ENCODE results near the gene RFESD. TPM values are rescaled to one million over a fixed set of nuclear protein-coding genes. Genes with fewer than 3 reads are reported as not detected.

Gene RFESD
- total RNA-seq, 4 donors from 2014 or later: 0.89 to 2.6 (median 1.8) TPM

GRCh38 chr5:95655575-95655974 is 9.0 kb downstream of the RFESD start:
- Histone ChIP-seq H3K9me3 (no peaks in the 10 kb centered on the region), H3K27ac (no peak overlapping the region), H3K27me3 (no peaks in the 10 kb centered on the region), H3K4me3 (no peak overlapping the region), H3K36me3 (peaks cover 0 to 16% of the 10 kb centered on the region in 2 donors), H3K4me1 (no peaks in the 10 kb centered on the region)
- TF ChIP-seq EP300 (IDR thresholded peaks at IDR 0.05) (no peak), POLR2A (IDR thresholded peaks at IDR 0.05) (no peak), CTCF (IDR thresholded peaks at IDR 0.05) (no peak), POLR2AphosphoS5 (IDR thresholded peaks at IDR 0.05) (no peak)
- ATAC-seq: no peak
- 54 to 86% methylated on average over 1 of the region's 1 CpG for WGBS, 2 donors (ENCODE audit: low coverage in 1 of 2)

- peaks cover 0 to 13% (median 0%) of the 10 kb centered on the region in 3 donors for H3K4me1 ChIP-seq
- TF ChIP-seq POLR2AphosphoS5 (IDR thresholded peaks at IDR 0.05) (no peak), CTCF (IDR thresholded peaks at IDR 0.05) (no peak), POLR2A (IDR thresholded peaks at IDR 0.05) (no peak), EP300 (IDR thresholded peaks at IDR 0.05) (no peak)
- no peak overlapping the region for H3K4me3 ChIP-seq
- 91 to 95% methylated on average over 2 of the region's 2 CpGs for WGBS, 2 donors (ENCODE audit: low coverage in 1 of 2)
- H3K36me3 ChIP-seq: peaks cover 0 to 5% of the 10 kb centered on the region in 2 donors
- H3K27ac ChIP-seq: no peak overlapping the region
- H3K27me3 ChIP-seq: no peaks in the 10 kb centered on the region
- no peak for ATAC-seq
- H3K9me3 ChIP-seq: no peaks in the 10 kb centered on the region
These were observed 13.5 kb downstream of the RFESD start for GRCh38 chr5:95660060-95660459.

GRCh38 chr5:95662946-95663345 is 16.4 kb downstream of the RFESD start:
- no peaks in the 10 kb centered on the region for H3K36me3 ChIP-seq
- no peak overlapping the region for H3K27ac ChIP-seq
- no peaks in the 10 kb centered on the region for H3K27me3 ChIP-seq
- no peak for ATAC-seq
- peaks cover 0 to 14% (median 0%) of the 10 kb centered on the region in 3 donors for H3K4me1 ChIP-seq
- TF ChIP-seq POLR2A (IDR thresholded peaks at IDR 0.05) (no peak), POLR2AphosphoS5 (IDR thresholded peaks at IDR 0.05) (no peak), CTCF (IDR thresholded peaks at IDR 0.05) (no peak), EP300 (IDR thresholded peaks at IDR 0.05) (no peak)
- H3K4me3 ChIP-seq: no peak overlapping the region
- H3K9me3 ChIP-seq: no peaks in the 10 kb centered on the region

- no peak overlapping the region for H3K4me3 ChIP-seq
- no peaks in the 10 kb centered on the region for H3K27me3 ChIP-seq
- H3K27ac ChIP-seq: peak overlapping the region in 3 of 4 donors; percentile 1 to 35 (median 30)
- ATAC-seq: peak; percentile 48
- TF ChIP-seq POLR2A (IDR thresholded peaks at IDR 0.05) (no peak), EP300 (IDR thresholded peaks at IDR 0.05) (no peak), CTCF (IDR thresholded peaks at IDR 0.05) (peak; percentile 71 to 88 (median 78)), POLR2AphosphoS5 (IDR thresholded peaks at IDR 0.05) (peak; percentile 28)
- 0 to 7% methylated on average over 3 of the region's 3 CpGs for WGBS, 2 donors (ENCODE audit: low coverage in 1 of 2)
- H3K9me3 ChIP-seq: no peaks in the 10 kb centered on the region
- no peaks in the 10 kb centered on the region for H3K36me3 ChIP-seq
- peaks cover 2 to 24% (median 3%) of the 10 kb centered on the region in 3 donors for H3K4me1 ChIP-seq
These were observed 17.7 kb downstream of the RFESD start for GRCh38 chr5:95664204-95664786.

GRCh38 chr5:95667061-95667618 is 20.6 kb downstream of the RFESD start:
- Histone ChIP-seq H3K27me3 (no peaks in the 10 kb centered on the region), H3K4me1 (peaks cover 3 to 38% (median 13%) of the 10 kb centered on the region in 3 donors), H3K4me3 (no peak overlapping the region), H3K36me3 (no peaks in the 10 kb centered on the region), H3K27ac (no peak overlapping the region), H3K9me3 (no peaks in the 10 kb centered on the region)
- TF ChIP-seq EP300 (IDR thresholded peaks at IDR 0.05) (no peak), POLR2A (IDR thresholded peaks at IDR 0.05) (no peak), CTCF (IDR thresholded peaks at IDR 0.05) (no peak), POLR2AphosphoS5 (IDR thresholded peaks at IDR 0.05) (no peak)
- 69 to 71% methylated on average over 4 of the region's 4 CpGs for WGBS, 2 donors (ENCODE audit: low coverage in 1 of 2)
- ATAC-seq: no peak
